MCF 10A (cell line): ENCODE results near the gene CLCNKB. TPM values are rescaled to one million over a fixed set of nuclear protein-coding genes. Genes with fewer than 3 reads are reported as not detected.

Source experiments
- BruUV-seq: library from RNA; stranded (reverse); fragments of 400-500 nt; replicated peaks from 2 replicates; lab custom pipeline; 2021; lab: Mats Ljungman, UMichigan
- CTCF ChIA-PET: fragments of 300-600 bp; sonication (Branson Sonifier 250); formaldehyde crosslinking; extraction: SDS; loops from one replicate; lab custom pipeline; 2021; ENCODE audit warnings: antibody characterized with exemption, inconsistent platforms; lab: Yijun Ruan, JAX
- POLR2A ChIA-PET: fragments of 300-600, 350-650 bp; sonication (Branson Sonifier 250); formaldehyde crosslinking; extraction: SDS; loops from one replicate; lab custom pipeline; 2020; ENCODE audit warnings: antibody characterized with exemption, inconsistent platforms; lab: Yijun Ruan, JAX
- DNase-seq: peaks from one replicate; pipeline ENCODE4 v3.0.0-alpha.2; 2018; ENCODE audit not compliant: unreplicated experiment
- H3K27ac Mint-ChIP-seq: one replicate; pipeline ENCODE4 v1.8.0; 2022; ENCODE audit warnings: mild to moderate bottlenecking, low read depth, mixed read lengths; ENCODE audit not compliant: unreplicated experiment
- H3K27me3 Mint-ChIP-seq: one replicate; pipeline ENCODE4 v1.8.0; 2022; ENCODE audit warnings: mixed read lengths; ENCODE audit not compliant: insufficient read depth, unreplicated experiment
- H3K36me3 Mint-ChIP-seq: one replicate; pipeline ENCODE4 v1.8.0; 2022; ENCODE audit warnings: mild to moderate bottlenecking, moderate library complexity, mixed read lengths; ENCODE audit not compliant: insufficient read depth, unreplicated experiment
- H3K4me1 Mint-ChIP-seq: one replicate; pipeline ENCODE4 v1.8.0; 2022; ENCODE audit warnings: mixed read lengths; ENCODE audit not compliant: insufficient read depth, unreplicated experiment
- H3K4me3 Mint-ChIP-seq: one replicate; pipeline ENCODE4 v1.8.0; 2022; ENCODE audit warnings: mild to moderate bottlenecking, moderate library complexity, mixed read lengths; ENCODE audit not compliant: unreplicated experiment
- H3K9me3 Mint-ChIP-seq: one replicate; pipeline ENCODE4 v1.8.0; 2022; ENCODE audit warnings: mixed read lengths; ENCODE audit not compliant: unreplicated experiment
- intact Hi-C: fragments of 100-400 bp; cut with micrococcal nuclease; formaldehyde crosslinking; loops from 2 replicates; pipeline ENCODE4 v1.14.1; 2022
- total RNA-seq: library from RNA; stranded (reverse); gene quantifications from 2 replicates; pipeline ENCODE4 v1.2.3, GENCODE V29; 2022
- TF ChIP-seq, protein P1 (sequence below): fragments of 200-600 bp; IDR thresholded peaks from one replicate; pipeline ENCODE4 v1.8.0; 2022; ENCODE audit warnings: antibody characterized with exemption, mild to moderate bottlenecking; ENCODE audit not compliant: unreplicated experiment

The CLCNKB gene
- total RNA-seq, 1 experiment from 2014 or later = not detected

DNA sequence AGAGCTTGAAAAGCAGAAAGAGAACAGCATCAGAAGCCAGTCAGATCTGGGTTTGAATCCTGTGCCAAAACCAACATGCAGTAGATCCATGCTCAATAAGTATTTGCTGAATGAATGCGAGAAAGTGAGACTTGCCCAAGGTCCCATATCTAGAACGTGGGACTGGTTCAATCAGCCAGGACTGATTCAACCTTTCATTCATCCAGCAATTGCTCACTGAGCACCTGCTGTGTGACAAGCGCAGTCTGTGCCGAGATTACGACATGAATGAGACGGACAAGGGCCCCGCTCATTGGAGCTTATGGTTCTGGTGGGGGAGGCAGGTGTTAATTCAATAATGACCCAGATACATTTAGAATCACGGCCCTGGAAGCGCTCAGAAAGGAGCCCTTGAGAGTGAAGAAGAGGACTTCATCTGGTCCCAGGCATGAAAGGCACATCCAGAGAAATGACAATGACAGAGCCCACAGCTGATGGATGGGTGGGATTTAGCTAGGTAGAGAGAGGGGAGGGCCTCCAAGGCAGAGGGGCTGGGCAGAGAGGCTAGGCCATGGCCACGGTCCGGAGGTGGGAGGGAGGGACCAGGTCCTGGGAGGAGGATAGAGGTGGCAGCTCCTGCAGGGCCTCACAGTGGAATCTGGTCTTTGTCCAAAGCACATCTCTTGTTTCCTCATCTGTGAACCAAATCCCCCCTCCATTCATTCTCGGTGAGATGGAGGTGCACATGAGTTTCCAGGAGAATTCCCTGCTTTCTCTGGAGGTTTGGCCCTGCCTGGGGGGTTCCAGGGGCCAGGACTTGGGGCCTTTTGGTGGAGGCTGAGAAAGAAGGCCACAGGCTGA, 34.0 kb downstream of the CLCNKB start:
- Mint-ChIP-seq H3K27ac (no peak overlapping the region), H3K4me3 (no peak overlapping the region), H3K27me3 (no peaks in the 10 kb centered on the region), H3K36me3 (no peaks in the 10 kb centered on the region), H3K9me3 (no peaks in the 10 kb centered on the region), H3K4me1 (peaks cover 43% of the 10 kb centered on the region)
- intact Hi-C loops = loop anchor here (2.0 to 5.0 kb wide), 4 partner anchors 45 to 420 kb away; no protein-coding TSS in a partner anchor
- BruUV-seq = no TSS peak
- ChIA-PET CTCF (interaction anchor here (0.5 to 12.6 kb wide), 20 partner anchors 31 to 412 kb away, joined by 3 to 373 read pairs (median 6); partner anchors contain the start of genes CPLANE2, EPHA2 and SZRD1), POLR2A (interaction anchor here (0.6 to 8.8 kb wide), 10 partner anchors 9 to 170 kb away, joined by 3 to 112 read pairs (median 8); partner anchors contain the start of gene CPLANE2)
- TF ChIP-seq, protein P1, sequence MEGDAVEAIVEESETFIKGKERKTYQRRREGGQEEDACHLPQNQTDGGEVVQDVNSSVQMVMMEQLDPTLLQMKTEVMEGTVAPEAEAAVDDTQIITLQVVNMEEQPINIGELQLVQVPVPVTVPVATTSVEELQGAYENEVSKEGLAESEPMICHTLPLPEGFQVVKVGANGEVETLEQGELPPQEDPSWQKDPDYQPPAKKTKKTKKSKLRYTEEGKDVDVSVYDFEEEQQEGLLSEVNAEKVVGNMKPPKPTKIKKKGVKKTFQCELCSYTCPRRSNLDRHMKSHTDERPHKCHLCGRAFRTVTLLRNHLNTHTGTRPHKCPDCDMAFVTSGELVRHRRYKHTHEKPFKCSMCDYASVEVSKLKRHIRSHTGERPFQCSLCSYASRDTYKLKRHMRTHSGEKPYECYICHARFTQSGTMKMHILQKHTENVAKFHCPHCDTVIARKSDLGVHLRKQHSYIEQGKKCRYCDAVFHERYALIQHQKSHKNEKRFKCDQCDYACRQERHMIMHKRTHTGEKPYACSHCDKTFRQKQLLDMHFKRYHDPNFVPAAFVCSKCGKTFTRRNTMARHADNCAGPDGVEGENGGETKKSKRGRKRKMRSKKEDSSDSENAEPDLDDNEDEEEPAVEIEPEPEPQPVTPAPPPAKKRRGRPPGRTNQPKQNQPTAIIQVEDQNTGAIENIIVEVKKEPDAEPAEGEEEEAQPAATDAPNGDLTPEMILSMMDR = no peak
- DNase-seq = peak; percentile 49

DNA sequence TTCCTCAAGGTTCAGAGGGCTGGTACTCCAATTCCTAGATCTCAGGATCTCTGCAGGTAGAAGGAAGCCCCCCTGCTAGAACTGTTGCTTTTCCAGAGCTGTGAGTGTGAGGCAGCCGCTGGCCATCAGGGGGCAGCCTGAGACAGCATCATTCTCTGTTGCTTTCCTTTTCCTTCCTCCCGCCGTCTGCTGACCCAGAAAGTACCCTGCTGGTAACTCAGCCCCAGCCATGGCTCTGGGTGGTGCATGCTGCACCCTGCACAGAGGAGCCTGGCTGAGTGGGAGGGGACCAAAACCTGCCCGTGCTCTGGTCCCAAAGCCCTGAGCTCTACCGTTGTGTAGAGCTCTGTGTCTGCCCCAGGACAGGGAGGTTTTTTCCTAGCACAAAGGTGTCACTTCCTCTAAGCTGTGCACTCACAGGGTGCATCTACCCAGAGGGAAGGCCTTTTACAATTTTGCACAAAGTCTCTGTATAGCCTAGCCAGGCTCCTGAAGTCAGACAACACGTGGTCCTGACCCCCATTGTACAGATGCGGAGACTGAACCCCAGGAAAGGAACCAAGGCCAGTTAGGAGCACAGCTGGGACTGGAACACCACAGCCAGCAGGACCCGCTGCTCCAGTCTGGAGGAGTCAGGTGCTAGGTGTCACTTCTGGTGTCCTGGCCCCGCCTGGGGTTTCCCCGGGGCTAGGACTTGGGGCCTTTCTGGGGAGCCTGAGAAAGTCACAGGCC, 35.5 kb downstream of the CLCNKB start:
- ChIA-PET CTCF (interaction anchor here (0.6 to 12.6 kb wide), 31 partner anchors 8 to 537 kb away, joined by 3 to 373 read pairs (median 4); partner anchors contain the start of genes CPLANE2, EPHA2 and SZRD1), POLR2A (interaction anchor here (0.8 to 8.8 kb wide), 13 partner anchors 26 to 285 kb away, joined by 3 to 112 read pairs (median 7); partner anchors contain the start of gene CPLANE2)
- intact Hi-C loops = loop anchor here (1.0 to 5.0 kb wide), 6 partner anchors 43 to 418 kb away; no protein-coding TSS in a partner anchor
- no peaks in the 10 kb centered on the region for H3K27me3 Mint-ChIP-seq
- H3K4me3 Mint-ChIP-seq = no peak overlapping the region
- H3K9me3 Mint-ChIP-seq = no peaks in the 10 kb centered on the region
- TF ChIP-seq, protein P1 = peak; percentile 93
- BruUV-seq = no TSS peak
- DNase-seq = peak; percentile 77
- peaks cover 39% of the 10 kb centered on the region for H3K4me1 Mint-ChIP-seq
- H3K36me3 Mint-ChIP-seq = no peaks in the 10 kb centered on the region
- no peak overlapping the region for H3K27ac Mint-ChIP-seq

DNA sequence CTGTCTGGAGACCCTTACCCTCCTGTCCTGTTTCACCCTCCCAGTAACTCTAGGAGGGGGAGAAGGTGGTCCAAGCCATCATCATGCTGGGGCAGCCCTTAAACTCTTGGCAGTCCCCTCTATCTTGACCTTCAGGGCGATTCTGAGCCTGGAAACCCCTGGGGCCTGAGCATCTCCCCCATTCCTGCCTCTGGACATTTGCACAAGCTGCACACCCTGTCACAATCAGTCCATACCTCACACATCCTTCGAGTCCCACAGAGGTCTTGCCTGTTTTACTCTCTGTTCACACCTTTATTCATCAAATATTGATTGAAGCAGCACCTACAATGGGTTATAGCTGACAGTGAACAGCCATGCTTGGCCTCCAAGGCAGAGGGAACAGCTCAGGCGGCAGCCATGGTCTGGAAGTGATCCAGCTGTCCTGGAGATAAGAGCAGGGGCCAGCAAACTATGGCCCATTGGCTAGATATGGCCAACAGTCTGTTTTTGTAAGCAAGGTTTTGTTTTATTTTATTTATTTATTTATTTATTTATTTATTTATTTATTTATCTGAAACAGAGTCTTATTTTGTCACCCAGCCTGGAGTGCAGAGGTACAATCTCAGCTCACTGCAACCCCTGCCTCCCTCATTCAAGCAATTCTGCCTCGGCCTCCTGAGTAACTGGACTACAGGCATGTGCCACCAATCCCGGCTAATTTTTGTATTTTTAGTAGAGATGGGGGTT, 37.0 kb downstream of the CLCNKB start:
- DNase-seq = no peak
- TF ChIP-seq, protein P1 = no peak
- intact Hi-C loops = no loop called here
- no peaks in the 10 kb centered on the region for H3K27me3 Mint-ChIP-seq
- no peaks in the 10 kb centered on the region for H3K36me3 Mint-ChIP-seq
- H3K9me3 Mint-ChIP-seq = no peaks in the 10 kb centered on the region
- ChIA-PET POLR2A (interaction anchor here (0.7 to 8.8 kb wide), 6 partner anchors 11 to 274 kb away, joined by 3 to 112 read pairs (median 4); no protein-coding TSS in a partner anchor), CTCF (interaction anchor here (0.6 to 12.6 kb wide), 10 partner anchors 7 to 407 kb away, joined by 3 to 373 read pairs (median 18); partner anchors contain the start of genes CPLANE2, EPHA2 and SZRD1)
- no peak overlapping the region for H3K4me3 Mint-ChIP-seq
- H3K27ac Mint-ChIP-seq = no peak overlapping the region
- BruUV-seq = no TSS peak
- H3K4me1 Mint-ChIP-seq = peaks cover 30% of the 10 kb centered on the region
